ENCODE measurements around the gene RPS21.
A peak's percentile ranks its signal among the peaks of the same experiment; 100 is the strongest.
"Not testable (repeated sequence)": the region's sequence is repeated elsewhere in the genome, so short reads cannot be mapped to it uniquely, and the experiment has no call there.

Gene RPS21

GRCh38 chr20:62413025-62413570 lies 26.2 kb downstream of the RPS21 start:
- DNase-seq: no peak

- peak; percentile 55 for DNase-seq
These were observed 27.1 kb downstream of the RPS21 start for GRCh38 chr20:62413896-62414481.

GRCh38 chr20:62415354-62416111 lies 28.6 kb downstream of the RPS21 start:
- DNase-seq: no peak

GRCh38 chr20:62416651-62417637 lies 30.0 kb downstream of the RPS21 start:
- DNase-seq: no peak

- DNase-seq: no peak
These were observed 31.2 kb downstream of the RPS21 start for GRCh38 chr20:62417981-62418708.

GRCh38 chr20:62418709-62419487 lies 32.0 kb downstream of the RPS21 start:
- DNase-seq: no peak

GRCh38 chr20:62419759-62420158 lies 32.9 kb downstream of the RPS21 start:
- no peak for DNase-seq

GRCh38 chr20:62420846-62421715 lies 34.2 kb downstream of the RPS21 start:
- DNase-seq: no peak

GRCh38 chr20:62421716-62421990 lies 34.8 kb downstream of the RPS21 start:
- DNase-seq: no peak

GRCh38 chr20:62422636-62423325 lies 35.9 kb downstream of the RPS21 start:
- no peak for DNase-seq

- no peak for DNase-seq
These were observed 36.4 kb downstream of the RPS21 start for GRCh38 chr20:62423326-62423706.

- no peak for DNase-seq
These were observed 37.6 kb downstream of the RPS21 start for GRCh38 chr20:62424249-62425107.

- no peak for DNase-seq
These were observed 38.6 kb downstream of the RPS21 start for GRCh38 chr20:62425281-62426058.

- not testable (repeated sequence) for DNase-seq
These were observed 39.1 kb downstream of the RPS21 start for GRCh38 chr20:62426059-62426348.

- peak; percentile 48 for DNase-seq
These were observed 39.8 kb downstream of the RPS21 start for GRCh38 chr20:62426699-62427131.

- DNase-seq: peak; percentile 98
These were observed 40.5 kb downstream of the RPS21 start, which contains the start of gene RBBP8NL for GRCh38 chr20:62427172-62428001. Gene RBBP8NL, minus strand, starts transcription at chr20:62427539. Its CDS starts 7,892 bp downstream, at chr20:62419647.

- DNase-seq: no peak
These were observed 41.1 kb downstream of the RPS21 start for GRCh38 chr20:62428002-62428372.
